ENCODE data around the gene CSNK2A2.

CSNK2A2 gene

DNA sequence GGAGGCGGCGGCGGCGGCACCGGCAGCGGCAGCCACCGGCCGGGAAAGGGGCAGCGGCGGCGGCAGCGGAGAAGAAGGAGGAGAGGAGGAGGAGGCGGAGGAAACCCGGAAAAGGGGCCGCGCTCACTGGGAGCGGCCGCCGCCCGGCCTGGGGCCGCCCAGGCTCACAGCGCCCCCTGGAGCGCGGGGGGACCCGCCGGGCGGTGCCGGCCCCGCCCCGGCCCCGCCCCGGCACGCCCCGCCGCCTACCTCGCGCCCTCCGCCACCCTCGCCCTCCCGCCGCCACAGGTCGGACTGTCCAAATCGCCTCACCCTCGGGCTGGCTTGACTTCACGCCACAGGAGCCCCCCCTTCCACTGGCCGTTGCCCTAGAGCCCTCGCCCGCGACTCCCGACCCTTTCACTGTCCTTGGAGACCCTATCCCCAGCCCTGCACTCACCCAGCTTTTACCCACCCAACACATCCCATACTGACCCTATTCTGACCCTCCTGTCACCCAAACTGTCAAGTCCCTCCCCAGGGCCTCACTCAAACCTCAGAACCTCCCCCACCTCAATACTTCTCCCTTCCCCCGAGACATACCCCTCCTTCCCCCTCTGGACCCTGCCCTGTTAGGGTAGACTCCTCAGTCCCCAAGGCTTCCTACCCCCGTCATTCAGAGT, at the start of gene CSNK2A2:
CSNK2A2 (minus strand) TSS at position 85 of the 662 bp plus-strand sequence. CDS start 370 bp downstream, outside the sequence.
- DNase-seq (ENCODE audit: low spot score) = peak; percentile 79

DNA sequence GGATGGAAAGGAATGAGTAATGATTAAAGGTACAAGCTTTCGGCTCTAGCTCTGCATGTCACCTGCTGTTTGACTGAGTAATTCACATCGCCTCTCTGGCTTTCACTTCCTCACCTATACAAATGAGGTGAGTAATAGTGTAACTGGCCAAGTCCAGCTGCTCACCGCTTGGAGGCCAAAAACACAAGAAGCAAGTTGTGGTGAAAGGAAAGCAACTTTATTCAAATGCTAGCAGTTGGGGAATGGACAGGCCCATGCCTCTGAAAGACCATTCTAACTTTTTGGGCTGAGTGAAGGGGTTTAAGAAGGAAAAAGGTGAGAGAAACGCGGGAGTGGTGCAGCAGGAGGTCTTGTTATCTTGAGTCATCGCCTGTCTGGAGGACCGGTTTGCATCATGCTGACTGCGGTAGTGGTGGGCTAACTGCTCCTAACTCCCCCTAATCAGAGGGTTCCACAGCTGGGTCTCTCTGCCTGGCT, 45.7 kb upstream of the CSNK2A2 start:
- DNase-seq (ENCODE audit: low spot score) = peak; percentile 78

DNA sequence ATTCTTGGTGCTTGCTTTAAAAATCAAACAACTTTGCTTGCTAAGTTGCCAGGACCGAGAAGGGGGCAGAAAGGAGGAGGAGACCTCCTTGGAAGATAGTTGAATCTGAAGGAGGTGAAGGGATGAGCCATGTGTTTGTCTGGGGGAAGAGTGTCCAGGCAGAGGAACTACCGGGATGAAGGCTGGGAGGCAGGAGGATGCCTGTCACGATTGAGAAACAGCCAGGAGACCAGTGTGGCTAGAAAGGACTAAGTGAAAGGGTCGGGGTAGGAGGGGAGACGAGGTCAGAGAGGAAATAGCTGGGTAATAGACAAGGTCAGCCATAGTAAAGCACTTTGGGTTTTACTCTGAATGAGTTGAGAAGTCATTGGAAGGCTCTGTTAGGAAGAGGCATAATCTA, 38.9 kb upstream of the CSNK2A2 start:
- DNase-seq (ENCODE audit: low spot score) = no peak

DNA sequence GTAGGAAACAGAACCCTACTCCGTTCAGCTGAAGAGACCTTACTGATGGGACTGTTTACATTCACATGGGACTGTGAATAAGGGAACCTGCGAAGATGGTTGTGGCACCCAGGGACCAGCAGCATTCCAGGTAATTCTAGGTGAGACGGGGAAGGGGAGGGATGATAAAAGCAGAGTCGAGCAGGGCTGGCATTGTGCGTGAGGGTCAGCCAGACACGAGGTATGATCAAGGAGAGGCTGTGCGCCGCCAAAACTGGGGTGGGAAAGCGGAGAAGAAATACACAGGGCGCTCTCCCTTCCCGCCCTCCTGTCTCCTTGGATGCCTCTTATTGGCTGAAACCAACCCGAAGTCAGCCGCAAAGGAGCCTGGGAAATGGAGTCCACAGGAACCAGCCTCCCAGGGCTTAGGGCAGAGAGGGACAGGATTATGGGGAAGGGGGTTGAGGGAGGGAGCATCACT, 38.4 kb upstream of the CSNK2A2 start:
- peak; percentile 63 for DNase-seq (ENCODE audit: low spot score)

DNA sequence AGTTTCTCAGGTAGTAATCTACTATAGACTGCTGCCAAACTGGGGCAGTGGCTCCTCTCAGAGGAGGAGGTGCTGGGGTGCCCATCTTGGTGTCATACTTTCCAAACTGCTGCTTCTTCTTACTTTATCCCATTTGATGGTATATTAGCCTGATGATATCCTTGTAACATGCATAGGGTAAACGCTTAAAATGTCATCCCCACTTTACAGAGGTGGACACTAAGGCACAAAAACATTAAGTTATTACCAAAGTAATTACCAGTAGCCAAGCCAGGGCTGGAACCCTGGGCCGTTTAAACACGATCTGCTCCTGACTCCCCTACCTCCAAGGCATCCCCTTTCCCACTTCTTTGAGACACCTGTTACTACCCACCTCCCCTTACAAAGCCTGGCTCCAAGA, 37.8 kb upstream of the CSNK2A2 start:
- no peak for DNase-seq (ENCODE audit: low spot score)

DNA sequence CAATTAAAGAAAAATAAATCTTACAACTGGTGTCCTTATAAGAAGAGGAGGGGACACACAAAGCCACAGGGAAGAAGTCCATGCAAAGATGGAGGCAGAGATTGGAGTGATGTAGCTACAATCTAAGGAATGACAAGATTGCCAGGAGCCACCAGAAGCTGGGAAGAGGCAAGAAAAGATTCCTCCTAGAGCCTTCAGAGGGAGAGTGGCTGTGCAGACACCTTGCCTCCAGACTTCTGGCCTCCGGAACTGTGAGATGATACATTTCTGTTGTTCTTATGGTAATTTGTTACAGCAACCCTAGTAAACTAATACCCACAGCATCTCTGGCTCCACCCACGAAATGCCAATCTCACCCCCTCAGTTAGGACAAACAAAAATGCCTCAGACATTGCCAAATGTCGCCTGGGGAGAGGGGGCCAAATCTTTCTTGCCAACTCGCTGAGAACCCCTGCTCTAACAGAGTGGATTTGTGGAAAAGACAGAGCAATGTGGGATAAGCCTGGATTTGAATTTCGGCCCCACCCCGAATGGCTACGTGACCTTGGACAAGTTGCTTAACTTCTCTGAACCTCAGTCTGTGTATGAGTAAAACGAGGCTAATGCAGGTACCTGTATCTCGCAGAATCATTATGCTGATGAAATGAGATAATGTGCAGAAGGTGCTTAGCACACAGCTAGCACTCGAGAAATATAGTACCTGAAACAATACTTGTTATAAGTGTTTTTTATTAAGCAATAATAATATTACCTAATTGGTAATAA, 37.1 kb upstream of the CSNK2A2 start:
- no peak for DNase-seq (ENCODE audit: low spot score)

DNA sequence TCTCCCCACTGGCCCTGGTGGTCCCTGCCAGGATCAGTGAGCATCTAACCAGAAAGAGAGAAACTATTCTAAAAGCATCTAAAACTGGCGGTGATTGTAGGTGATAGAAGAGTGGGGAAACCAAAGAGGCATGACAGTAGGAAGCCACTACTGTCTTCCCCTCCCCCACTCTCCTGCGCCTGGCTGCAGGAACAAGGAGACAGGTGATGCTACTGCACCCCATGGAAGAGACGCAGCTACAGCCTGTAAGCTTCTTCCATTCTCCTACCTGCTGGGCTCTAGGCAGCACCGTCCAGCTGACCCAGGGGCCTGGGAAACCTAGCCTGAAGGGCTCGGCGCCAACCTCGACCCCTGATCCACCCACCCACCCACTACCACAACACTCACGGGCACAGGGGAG, 32.4 kb upstream of the CSNK2A2 start:
- DNase-seq (ENCODE audit: low spot score) = no peak

DNA sequence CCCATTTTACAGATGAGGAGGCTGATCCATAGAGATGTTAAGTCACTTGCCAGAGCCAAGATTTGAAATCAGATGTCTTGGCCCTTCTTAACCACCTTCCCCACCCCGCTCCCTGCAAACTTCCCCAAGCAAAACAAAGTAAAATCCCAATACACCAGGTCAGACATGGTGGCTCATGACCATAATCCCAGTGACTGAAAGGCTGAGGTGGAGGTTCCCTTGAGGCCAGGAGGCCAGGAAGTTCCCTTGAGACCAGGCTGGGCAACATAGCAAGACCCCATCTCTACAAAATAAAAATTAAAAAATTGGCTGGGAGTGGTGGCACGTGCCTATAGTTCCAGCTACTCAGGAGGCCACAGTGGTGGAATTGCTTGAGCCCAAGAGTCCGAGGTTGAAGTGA, 28.9 kb upstream of the CSNK2A2 start:
- no peak for DNase-seq (ENCODE audit: low spot score)

DNA sequence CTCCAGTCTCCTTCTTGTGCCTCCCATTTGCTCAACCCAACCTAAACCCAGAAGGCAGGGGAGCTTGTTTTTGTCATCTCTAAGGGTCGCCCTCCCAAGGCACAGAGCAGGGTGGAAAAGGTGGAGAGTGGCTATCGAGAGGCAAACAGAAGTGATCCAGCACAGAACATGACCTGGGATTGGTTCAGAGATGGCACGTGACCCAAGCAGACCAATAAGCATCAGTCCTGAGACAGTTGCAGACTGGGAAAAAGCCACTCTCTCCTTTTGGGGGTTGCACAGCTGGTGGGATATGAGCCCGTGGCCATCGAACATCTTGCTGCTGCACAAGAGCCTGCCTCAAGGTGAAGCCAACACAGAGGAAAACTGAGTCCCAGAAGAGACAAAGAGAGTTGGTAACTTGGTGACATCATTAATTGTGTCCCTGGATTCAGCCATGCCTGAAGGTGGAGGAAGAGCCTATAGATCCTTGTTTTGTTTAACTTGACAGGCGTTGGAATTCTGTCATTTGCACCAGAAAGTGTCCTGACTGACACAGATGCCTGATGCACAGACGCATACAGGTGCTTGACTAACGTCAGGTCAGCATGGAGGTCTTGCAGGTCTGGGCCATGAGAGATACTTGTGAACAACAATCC, 28.2 kb upstream of the CSNK2A2 start:
- DNase-seq (ENCODE audit: low spot score) = no peak

DNA sequence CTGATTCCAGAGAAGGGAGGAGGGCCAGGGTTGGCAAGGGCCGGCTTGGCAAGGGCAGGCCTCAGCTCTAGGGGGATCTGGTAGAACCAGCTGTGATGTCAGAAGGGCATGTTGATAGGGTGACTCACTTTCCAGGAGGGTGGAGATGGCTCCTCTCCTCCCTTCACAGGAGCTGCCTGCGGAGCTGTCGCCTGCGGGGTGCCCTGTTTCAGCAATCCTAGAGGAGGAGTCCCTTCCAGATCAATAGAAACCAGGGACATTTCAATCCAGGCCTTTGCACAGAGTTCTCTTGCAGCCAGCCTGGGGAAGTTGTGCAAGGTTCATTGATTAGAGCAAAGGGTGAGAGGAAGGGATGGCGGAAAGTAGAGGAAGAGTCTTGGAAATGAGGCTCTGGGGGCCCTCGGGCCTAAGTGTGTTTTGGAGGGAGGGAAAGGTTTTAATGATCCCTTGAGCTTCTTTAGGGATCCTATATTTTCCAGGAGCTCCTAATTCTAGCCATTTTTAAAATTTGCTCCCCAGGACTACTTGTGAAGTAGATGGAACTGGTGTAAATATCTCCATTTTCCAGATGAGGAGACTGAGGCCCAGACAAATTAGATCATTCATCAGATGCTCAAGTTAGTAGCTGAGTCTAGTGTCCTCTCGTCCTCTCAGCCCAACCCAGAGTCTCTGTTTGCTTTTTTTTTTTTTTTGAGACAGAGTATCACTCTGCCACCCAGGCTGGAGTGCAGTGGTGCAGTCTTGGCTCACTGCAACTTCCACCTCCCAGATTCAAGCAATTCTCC, 24.8 kb upstream of the CSNK2A2 start:
- DNase-seq (ENCODE audit: low spot score) = peak; percentile 53

DNA sequence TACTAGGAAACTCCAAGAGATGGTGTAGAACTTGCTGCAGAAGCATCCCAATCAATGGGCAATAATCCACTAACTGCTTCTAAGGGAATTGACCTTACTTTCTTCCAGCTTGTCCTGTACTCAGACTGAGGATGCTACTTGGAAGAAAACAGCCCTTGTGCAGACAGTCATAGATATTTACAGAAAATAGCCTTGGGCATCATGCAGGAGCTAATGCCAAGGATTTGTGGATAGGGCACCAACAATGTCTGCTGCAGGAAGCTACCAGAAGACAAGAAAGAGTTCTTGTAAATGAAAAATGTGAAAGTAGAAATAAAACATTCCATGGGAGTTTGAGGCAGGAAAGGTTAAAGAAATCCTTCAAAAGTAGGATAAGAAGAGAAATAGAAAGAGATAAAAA, 21.5 kb upstream of the CSNK2A2 start:
- no peak for DNase-seq (ENCODE audit: low spot score)

DNA sequence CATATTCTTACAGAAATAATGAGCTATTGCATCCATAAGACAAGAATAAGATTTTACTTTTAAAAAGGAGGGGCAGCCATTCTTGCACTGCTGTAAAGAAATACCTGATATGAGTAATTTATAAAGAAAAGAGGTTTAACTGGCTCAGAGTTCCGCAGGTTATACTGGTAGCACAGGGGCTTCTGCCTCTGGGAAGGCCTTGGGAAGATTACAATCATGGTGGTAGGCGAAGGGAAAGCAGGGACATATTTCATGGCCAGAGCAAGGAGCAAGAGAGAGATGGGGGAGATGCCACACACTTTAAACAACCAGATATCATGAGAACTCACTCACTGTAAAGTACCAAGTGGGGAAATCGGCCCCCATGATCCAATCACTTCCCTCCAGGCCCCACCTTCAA, 20.9 kb upstream of the CSNK2A2 start:
- DNase-seq (ENCODE audit: low spot score) = no peak

DNA sequence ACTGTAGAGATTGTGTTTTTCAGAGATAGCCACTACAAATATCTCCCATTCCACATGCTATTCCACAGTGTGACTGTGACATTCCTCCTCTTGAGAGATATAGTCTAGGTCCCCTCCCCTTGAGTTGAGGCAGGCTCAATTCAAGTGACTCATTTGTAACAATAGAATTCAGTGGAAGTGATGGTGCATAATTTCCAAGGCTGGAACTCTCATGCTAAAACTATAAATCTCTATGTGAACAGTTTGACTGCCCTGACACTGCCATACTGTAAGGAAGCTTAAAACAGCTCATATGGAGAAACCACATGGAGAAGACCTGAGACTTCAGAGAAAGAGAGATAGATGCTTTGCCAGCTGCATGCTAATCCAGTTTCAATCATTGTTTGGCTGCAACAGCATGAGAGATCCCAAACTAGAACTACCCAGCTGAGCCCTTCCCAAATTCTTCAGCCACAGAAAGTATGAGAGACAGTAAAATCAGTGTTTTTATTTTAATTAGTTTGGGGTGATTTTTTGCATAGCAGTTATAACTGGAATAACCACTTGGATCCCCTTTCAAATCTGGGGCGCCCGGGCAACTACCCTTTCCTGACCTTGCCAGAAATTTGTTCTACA, 19.5 kb upstream of the CSNK2A2 start:
- no peak for DNase-seq (ENCODE audit: low spot score)

DNA sequence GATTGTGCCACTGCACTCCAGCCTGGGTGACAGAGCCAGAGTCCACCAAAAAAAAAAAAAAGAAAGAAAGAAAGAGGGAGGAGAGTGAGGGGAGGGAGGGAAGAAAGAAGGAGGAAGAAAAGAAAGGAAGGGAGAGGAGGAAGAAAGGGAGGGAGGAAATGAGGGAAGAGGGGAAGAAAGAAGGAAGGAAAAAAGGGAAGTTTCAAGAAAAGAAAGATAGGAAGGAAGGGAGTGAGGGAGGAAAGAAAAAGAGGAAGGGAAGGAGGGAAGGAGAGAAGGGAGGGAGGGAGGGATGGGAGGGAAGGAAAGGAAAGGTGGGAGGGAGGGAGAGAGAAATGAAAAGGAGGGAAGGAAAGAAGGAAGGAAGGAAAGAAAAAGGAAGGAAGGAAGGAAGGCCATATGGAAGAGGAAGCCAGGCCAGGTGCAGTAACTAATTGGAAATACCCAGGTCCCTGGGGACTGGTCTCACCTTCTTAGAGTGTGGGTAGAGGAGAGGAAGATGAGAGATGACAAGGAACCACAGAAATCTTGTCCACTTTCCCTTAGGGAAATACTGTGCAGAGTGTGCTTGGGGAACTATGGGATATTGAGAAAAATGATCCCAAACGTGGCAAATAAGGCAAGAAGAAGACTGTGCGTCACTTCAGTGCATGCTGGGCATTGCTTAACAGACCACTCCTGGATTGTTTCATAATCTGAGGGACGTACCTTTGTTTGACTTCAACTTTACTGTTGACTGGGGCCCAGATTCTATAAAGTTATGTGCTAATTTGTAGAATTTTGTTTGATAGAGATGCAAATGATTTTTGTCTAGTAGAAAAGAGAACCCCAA, 15.1 kb upstream of the CSNK2A2 start:
- no peak for DNase-seq (ENCODE audit: low spot score)

DNA sequence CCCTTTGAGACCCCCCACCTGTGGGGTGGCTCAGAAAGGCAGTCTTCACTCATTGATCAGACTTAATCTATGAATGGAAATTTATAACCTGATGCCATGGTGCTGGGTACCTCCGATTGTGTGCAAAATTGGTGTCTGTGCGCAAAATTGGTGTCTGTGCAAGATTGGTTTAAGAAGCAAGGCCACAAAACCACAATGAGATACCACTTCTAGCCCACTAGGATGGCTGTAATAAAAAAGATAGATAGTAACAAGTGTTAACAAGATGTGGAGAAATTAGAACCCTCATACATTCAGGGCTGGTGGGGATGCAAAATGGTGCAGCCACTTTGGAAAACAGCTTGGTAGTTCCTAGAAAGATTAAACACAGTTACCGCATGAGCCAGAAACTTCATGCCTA, 13.9 kb upstream of the CSNK2A2 start:
- DNase-seq (ENCODE audit: low spot score) = no peak

DNA sequence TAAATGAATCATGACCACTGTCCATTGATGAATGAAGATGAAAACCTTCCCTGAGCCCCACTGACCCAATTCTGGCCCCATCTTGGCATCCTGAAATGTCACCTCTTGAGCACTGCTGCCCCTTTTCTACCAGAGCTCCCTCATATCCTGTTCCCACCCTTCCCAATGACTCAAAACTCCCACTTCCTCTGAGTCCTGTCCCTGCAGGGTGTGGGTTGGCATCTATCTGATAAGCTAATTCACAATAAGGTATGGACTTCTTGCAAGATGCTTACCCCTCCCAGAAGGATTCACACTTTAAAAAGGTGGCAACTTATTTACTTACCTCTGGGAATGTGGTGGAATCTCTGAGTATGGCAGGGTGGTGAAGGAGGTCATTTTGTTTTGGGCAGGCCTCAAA, 13.3 kb upstream of the CSNK2A2 start:
- DNase-seq (ENCODE audit: low spot score) = no peak

DNA sequence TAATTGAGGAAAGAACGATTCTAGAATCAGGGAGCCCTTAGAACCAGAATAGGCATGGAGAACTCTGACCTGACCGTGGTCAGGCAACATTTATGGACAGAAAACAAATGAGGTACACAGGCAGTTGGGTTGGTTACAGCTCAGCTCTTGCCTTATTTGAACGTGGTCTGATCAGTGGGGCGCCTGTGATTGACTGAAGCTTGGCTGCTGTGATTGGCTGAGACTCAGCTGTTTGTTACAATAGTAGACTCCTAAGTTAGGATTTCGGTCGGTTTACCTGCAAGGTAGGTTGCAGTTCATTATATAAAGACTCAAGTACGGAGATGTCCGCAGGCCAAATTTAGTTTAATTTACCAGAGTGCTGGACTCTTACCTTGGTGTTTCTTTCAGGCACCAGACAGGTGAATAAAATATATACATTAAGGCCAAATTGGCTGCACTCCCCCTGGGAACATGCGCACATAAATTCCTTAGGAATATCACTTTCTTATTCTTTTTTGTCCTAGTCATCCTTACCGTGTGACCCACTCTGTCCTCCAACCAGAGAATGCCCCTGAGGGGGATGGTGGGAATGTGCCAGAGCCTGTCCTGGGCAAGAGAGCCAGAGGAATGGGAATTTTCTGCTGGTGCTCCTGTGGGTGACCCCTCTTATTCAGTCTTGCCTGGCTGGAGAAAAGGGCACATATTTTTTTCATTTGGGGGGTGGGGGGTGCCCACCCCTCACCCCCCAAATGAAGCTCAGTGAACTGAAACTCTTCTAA, 7.5 kb upstream of the CSNK2A2 start:
- no peak for DNase-seq (ENCODE audit: low spot score)

DNA sequence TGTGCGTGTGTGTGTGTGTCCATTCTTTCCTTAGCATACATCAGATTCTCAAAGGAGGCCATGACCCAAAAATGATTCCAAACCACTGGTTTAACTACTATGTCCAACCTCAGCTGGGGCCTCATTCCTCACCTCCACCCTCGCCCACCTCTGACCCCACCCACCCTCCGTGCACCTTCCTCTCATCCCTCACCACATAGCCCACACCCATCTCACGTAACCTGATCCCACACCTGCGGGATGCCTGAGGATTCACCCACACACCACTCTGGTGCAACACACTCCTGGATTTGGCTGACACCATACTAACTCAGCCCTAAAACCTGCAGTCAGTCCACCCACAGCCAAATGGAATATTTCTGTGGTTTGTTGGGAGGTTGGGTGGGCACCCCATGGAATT, 3.3 kb upstream of the CSNK2A2 start:
- no peak for DNase-seq (ENCODE audit: low spot score)

DNA sequence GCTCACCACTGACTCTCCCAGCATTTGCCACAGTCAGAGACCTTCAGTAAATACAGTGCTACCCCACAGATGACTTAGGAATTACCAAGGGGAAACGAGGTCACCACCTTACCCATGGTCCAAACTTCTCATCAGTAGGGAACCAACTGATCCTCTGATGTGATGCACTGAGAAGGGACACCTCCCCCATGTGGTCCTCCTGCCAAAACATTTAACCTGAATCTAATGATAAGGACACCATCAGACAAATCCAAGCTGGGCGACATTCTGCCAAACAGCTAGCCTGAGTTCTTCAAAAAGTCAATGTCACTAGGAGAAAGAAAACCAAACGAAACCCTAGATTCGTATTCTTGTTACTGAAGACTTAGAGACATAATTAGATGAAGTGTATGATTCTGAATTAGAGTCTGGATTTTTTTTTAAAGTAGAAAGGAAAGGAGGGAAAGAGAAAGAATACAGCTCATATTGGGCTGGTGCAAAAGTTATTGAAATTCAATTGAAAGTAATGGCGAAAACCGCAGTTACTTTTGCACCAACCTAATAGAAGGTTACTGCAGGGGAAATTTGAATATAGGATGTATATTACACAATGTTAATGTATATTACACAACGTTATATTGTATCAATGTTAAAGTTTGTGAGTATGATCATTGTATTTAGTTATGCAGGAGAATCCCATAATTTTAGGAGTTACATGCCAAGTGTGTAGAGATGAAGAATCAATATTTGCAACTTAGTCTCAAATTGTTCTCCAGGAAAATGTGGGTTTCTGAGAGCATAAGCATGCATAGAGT, 2.3 kb upstream of the CSNK2A2 start:
- no peak for DNase-seq (ENCODE audit: low spot score)
